ENCODE results near the gene NDUFAF8.

- TF ChIP-seq CTCF (IDR thresholded peaks at IDR 0.05) (no peak), ZFX (IDR thresholded peaks at IDR 0.05; ENCODE audit: borderline replicate concordance) (no peak)
Observed at GRCh38 chr17:81278831-81279230, 39.7 kb downstream of the NDUFAF8 start.
